ES-I3 (cell line): ENCODE data around the gene NAP1L4.

Experiments used
- H3K36me3 ChIP-seq: 2 replicates; pipeline ENCODE4 v1.6.1; 2013; ENCODE audit warnings: mild to moderate bottlenecking, low read length, control low read depth, moderate library complexity; ENCODE audit not compliant: insufficient read depth
- H3K4me1 ChIP-seq: 2 replicates; pipeline ENCODE4 v1.6.1; 2013; ENCODE audit warnings: mild to moderate bottlenecking, control low read depth, low read length; ENCODE audit not compliant: insufficient read depth
- H3K9ac ChIP-seq: 2 replicates; pipeline ENCODE4 v1.6.1; 2013; ENCODE audit warnings: low read depth, mild to moderate bottlenecking, low read length, moderate library complexity
- H3K9me3 ChIP-seq: 2 replicates; pipeline ENCODE4 v1.6.1; 2013; ENCODE audit warnings: mild to moderate bottlenecking, low read length, moderate library complexity; ENCODE audit not compliant: control insufficient read depth, insufficient read depth

Gene NAP1L4

DNA sequence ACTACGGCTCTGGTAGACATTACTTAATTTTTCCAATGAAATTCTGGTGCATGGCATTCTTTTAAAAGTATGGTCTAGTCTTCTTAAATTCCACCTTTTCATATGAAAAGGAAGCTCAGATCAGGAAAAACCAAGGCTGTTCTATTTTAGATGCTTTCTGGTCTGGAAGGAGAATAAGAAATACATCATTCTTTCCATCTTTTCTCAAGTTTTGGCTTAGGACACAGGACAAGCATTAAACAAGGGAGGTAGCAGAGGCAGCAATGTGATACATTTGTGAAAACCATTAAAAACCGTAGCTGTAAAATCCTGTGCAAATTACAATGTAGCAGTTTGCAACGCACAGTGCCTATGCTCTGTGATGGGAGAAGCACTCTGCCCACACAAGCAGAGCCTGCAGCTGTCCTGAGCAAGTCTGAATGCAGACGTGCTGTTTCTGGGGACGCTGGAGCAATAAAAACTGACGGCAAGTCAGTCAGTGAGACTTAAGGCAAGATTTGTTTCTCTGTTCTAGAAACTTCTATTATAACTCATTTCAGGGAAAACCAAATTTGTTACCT, 23.7 kb downstream of the NAP1L4 start:
- Histone ChIP-seq H3K36me3 (peaks cover 79% of the 10 kb centered on the region), H3K4me1 (no peaks in the 10 kb centered on the region)

DNA sequence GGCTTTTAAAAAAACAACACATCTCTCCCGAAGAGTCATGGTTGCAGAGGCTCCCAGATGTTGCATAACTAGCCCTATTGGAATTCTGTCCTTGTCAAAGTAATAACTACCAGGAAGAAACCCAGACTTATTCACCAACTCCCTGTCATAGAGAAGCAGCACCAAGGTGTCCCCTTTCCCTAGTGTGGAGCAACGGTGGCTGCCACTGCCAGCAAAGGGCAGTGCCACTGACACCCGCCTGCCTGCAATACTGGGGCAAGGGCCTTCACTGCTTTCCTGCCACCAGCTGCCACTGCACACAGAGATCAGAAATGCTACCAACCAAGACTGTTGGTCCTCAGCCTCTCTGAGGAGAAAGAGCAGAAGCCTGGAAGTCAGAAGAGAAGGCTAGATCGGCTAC, 27.3 kb downstream of the NAP1L4 start:
- peaks cover 12% of the 10 kb centered on the region for H3K4me1 ChIP-seq
- H3K9me3 ChIP-seq, result no peaks in the 10 kb centered on the region
- H3K36me3 ChIP-seq, result peaks cover 58% of the 10 kb centered on the region
- H3K9ac ChIP-seq, result no peak overlapping the region

More for the DNA sequence above, 23.7 kb downstream of the NAP1L4 start:
- Histone ChIP-seq H3K9ac (no peak overlapping the region), H3K9me3 (no peaks in the 10 kb centered on the region)

DNA sequence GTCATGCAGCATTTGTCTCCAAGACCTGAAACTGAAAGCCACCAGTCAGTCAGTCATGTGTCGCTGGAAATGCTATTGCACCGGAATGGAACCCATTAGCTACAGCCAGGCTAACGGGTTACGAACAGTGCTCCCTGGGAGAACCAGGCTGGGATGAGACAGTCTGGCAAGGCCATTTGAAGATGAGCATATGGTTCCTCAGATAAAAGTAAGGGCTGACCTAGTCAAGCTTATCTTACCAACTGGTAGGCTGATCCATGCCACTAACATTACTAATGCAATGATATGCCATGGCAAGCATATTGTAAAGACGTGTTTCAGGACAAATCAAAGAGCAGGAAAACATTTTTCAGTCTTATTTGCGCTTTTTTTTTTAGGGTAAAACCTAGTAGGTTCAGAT, 28.4 kb downstream of the NAP1L4 start:
- peaks cover 12% of the 10 kb centered on the region for H3K4me1 ChIP-seq
- H3K36me3 ChIP-seq, result peaks cover 59% of the 10 kb centered on the region
- no peak overlapping the region for H3K9ac ChIP-seq
- no peaks in the 10 kb centered on the region for H3K9me3 ChIP-seq

DNA sequence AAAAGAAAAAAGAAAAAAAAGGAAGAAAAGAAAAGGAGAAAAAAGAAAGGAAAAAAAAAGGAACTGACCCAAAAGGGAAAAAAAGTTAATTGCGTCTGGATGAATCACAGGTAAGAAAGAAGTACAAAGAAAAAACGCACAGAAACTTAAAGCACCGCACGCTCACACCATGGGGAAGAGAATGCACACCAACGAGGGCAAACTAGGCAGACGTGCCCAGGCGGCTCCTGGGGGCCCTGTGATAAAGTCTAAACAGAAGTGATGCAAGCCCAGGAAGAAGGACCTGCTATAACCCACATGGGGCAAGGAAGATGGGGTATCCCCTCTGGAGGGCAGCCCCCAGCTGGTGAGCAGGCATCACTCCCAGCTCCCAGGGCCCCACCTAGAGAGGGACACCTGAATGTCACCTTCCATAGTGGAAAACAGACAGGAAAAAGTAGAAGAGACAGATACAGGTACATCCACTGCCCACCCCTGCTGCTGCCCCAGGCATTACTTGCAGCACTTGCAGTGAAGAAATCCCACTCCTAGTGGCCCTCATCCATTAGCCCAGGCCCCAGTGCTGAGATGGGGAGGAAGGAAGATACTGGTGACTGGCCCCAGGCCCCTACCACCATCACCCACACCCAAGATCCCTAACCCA, 28.9 kb downstream of the NAP1L4 start:
- Histone ChIP-seq H3K9me3 (no peaks in the 10 kb centered on the region), H3K9ac (no peak overlapping the region), H3K4me1 (peaks cover 12% of the 10 kb centered on the region), H3K36me3 (peaks cover 61% of the 10 kb centered on the region)

DNA sequence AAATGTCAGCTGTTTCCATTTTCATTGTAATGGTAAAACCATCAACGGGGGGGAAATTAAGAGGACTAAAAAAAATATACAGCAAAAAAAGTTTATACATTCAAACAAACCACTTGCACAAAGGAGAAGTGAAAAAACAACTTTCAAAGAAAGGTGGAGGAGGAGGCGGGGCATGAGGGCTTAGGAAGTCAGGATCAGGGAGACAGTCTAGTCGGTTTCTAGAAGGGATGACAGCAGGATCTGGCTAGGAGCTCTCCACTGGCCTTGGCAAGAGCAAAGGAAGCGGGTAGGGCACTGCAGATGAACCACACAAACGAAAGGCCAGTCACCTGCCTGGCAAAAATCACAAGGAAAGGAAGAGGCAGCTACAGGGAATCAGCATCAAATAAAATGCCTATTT, 31.0 kb downstream of the NAP1L4 start:
- Histone ChIP-seq H3K9me3 (no peaks in the 10 kb centered on the region), H3K9ac (no peak overlapping the region), H3K36me3 (peaks cover 44% of the 10 kb centered on the region)

DNA sequence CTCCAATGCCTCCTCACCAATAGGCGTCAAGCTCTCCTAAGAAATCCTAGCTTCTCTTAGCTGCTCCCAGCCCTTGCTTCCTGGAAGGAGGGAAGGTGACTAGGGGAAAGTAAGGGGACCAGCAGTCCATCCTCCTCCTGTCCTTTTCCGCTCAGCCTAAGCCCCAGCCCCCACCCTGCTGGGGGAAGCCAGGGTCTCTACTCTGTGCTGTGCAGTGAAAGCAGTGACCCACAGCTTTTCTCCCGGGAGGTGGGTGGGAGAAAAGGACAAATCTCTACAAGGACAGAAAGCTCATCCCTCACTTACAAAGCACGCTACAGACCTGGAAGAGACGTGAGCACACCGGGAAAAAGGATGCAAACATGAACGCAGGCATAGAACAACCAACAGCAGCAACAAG, 32.0 kb downstream of the NAP1L4 start:
- peaks cover 12% of the 10 kb centered on the region for H3K4me1 ChIP-seq
- H3K9ac ChIP-seq, result no peak overlapping the region
- no peaks in the 10 kb centered on the region for H3K9me3 ChIP-seq
- H3K36me3 ChIP-seq, result peaks cover 44% of the 10 kb centered on the region

More for the DNA sequence above, 31.0 kb downstream of the NAP1L4 start:
- H3K4me1 ChIP-seq, result peaks cover 12% of the 10 kb centered on the region

DNA sequence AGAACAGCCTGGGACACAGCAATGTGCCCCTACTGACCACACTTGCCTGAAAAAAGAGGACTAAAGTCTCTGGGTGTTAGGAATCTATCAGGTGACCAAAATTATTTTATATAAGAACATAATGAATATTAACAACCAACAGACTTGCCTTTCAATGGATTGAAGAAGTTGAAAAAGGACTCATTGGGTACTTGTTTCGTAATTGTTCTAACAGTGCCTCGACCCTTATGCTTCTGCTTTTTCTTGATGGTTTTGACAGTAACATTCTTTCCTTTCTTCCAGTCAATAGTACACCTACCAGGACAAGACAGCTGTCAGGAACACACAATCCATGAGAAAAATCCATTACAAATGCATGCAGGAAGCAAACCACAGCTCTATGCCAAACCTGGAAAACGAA, 33.9 kb downstream of the NAP1L4 start:
- H3K4me1 ChIP-seq, result peaks cover 12% of the 10 kb centered on the region
- H3K9me3 ChIP-seq, result no peaks in the 10 kb centered on the region
- no peak overlapping the region for H3K9ac ChIP-seq
- H3K36me3 ChIP-seq, result peaks cover 50% of the 10 kb centered on the region

DNA sequence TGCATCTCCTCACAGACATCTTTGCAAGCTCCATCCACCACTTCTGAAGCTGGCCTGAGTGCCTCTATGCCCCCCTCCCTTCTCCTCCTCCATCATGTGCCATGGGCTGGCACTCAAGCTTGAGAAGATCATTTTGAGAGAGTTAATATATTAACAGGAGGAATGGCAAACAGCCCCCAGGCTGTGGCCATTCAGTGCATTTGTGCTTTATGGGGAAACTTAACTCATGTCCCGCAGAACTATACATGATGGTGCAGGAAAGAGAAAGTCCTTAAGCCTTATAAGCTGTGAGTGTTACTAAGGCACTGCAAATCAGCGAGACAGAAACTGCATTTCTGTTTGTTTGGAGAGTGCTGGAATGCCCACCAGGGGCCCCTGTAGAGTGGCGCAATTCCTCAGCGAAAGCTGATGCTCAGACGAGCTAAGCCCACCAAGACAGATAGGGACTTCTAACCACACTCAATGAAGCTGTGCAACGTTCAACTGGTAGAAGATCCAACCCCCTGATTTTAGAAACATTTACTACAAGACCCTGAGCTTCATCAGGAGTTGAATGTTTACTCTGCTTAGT, 36.1 kb downstream of the NAP1L4 start:
- H3K36me3 ChIP-seq, result peaks cover 70% of the 10 kb centered on the region
- no peak overlapping the region for H3K9ac ChIP-seq
- no peaks in the 10 kb centered on the region for H3K4me1 ChIP-seq
- H3K9me3 ChIP-seq, result no peaks in the 10 kb centered on the region

DNA sequence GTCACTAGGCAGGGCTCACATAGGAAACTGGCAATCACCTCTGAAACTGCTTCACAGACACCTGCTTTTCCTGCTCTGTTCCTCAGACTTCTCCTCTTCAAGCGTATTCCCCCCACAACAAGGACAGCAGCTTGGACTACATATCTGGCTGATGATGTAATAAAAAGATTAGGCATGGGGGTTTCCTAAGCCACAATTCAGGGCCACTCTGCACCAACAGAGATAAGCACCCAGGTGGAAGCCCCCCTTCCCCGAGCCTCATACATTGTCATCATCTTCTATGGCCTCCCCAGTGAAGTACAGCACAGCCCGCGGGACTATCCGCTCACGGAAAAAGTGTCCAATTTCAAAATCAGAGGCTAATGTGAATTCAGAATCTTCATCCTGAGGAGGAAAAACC, 37.9 kb downstream of the NAP1L4 start:
- Histone ChIP-seq H3K4me1 (no peaks in the 10 kb centered on the region), H3K9ac (no peak overlapping the region), H3K36me3 (peaks cover 60% of the 10 kb centered on the region), H3K9me3 (no peaks in the 10 kb centered on the region)

DNA sequence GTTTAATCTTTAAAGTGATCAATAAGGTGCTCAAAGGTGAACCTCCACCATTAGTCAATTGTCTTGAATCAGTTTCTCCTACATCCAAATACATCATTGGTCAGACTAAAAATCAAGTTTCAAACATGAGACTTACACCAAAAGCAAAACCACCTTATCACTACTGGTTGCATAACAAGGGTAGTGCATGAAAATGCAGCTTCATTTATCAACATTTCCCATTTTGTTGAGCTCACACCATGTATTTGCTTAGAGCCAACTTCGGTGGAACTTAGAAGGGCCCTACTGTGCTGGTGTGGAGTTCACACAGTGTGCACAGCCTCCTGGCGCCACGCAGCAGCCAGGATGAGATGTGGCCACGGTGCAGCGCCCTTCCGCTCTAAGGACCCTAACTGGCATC, 39.8 kb downstream of the NAP1L4 start:
- Histone ChIP-seq H3K4me1 (no peaks in the 10 kb centered on the region; the same call in 1 of the 2 replicates), H3K36me3 (peaks cover 60% of the 10 kb centered on the region), H3K9me3 (no peaks in the 10 kb centered on the region), H3K9ac (no peak overlapping the region)

DNA sequence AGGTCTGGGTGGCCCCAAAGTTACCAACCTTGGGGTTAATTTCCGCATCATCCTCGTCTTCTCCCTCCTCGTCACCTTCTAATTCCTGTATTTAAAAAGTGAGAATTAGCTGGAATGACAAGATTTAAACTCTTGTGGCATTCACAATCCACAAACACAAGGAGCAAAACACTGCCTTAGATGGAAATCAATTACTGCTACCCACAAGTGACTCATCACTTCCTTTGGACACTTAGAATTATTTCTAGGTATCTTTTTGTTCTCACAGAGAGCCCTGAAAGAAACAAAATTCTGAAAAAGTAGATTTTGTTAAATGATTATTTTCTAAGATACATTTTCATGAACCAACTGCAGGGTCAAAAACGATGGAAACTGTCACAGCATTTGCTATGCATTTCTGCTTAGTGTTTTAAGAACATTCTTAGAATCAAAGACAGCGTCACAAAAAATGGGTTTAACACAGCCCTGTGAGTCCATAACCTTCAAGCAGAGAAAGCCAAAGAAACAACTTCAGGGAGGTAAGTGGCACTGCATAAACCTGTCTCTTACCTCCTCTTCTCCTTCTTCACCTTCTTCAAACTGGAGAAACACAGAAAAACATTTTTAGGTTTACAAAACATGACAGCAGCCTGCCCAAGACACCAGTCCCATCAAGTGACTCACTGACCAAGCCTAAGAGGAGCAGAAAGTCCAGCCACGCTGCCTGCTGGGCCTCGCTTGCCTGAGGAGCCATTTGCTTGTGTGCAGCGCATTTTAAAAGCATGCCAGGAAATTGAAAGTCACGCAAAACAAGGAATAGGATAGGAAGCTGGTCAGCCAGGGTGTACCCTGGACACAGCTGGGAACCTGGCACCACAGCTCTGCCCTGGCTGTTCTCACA, 40.7 kb downstream of the NAP1L4 start:
- Histone ChIP-seq H3K36me3 (peaks cover 60% of the 10 kb centered on the region), H3K9me3 (no peaks in the 10 kb centered on the region)

DNA sequence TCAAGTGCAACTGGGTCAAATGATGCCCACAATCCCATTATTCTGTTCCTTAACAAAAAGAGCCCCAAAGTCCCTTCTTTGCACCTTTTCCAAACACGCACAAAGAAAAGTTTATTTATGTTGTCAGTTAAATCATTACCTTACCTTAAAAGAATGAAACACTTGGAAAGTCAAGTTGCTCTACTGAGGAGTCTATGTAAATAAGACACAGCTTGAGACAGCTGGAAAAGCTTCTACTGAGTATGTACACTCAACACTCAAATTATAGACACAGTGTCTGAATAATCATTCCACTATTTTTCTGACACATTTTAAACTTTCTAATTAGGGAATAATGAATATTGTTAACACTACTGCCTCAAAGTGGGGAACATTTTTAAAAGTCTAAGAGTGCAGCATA, 41.3 kb downstream of the NAP1L4 start:
- peaks cover 12% of the 10 kb centered on the region for H3K4me1 ChIP-seq
- H3K36me3 ChIP-seq, result peaks cover 59% of the 10 kb centered on the region
- H3K9ac ChIP-seq, result no peak overlapping the region
- H3K9me3 ChIP-seq, result no peaks in the 10 kb centered on the region

More for the DNA sequence above, 40.7 kb downstream of the NAP1L4 start:
- Histone ChIP-seq H3K4me1 (peaks cover 6% of the 10 kb centered on the region), H3K9ac (no peak overlapping the region)

DNA sequence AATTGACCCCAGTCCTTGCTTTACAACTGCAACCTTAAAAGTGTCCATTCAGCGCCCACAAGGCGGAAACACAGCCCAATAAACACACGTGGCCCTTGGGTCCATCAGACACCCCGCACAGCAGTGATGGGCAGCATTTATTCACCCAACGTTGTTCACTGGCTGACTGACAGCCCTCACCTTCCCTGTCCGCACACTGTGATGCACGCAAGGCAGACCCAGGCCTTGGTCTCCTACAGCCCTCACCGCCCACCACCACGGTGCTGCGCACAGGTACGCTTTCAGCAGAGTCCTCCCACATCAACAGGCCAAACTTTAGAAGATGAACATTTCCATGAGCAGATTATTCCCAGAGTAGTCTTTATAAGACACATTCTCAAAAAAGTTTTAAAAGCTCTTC, 42.2 kb downstream of the NAP1L4 start:
- Histone ChIP-seq H3K4me1 (peaks cover 20% of the 10 kb centered on the region), H3K9ac (no peak overlapping the region), H3K36me3 (peaks cover 52% of the 10 kb centered on the region), H3K9me3 (no peaks in the 10 kb centered on the region)

DNA sequence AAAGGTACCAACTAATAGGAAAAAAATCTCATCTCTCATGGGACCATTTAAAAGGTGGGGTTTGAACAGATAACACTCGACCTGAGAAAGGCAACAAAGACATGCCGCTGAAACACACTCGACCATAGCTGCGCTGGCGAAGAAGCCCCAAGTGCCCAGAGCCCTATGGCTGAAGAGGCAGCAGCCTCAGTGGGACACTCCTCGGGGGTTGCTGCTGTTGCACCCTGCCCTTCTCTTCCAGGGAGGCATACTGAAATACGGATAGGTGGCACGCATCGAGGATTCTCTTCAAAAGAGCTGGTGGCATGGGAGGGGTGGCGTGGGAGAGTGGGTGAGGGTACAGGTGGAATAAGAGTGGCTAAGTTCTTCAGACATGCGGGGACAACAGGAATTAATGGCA, 44.4 kb downstream of the NAP1L4 start:
- Histone ChIP-seq H3K9ac (no peak overlapping the region), H3K36me3 (peaks cover 43% of the 10 kb centered on the region), H3K4me1 (peaks cover 23% of the 10 kb centered on the region), H3K9me3 (no peaks in the 10 kb centered on the region)
